CD4-positive, alpha-beta T cell treated with Interleukin-10 for 1 hour (primary cell): ENCODE data around the gene SSBP3.

Experiments used
- DNase-seq: peaks from one replicate; pipeline ENCODE4 v3.0.0-alpha.2; 2020

The SSBP3 gene

DNA sequence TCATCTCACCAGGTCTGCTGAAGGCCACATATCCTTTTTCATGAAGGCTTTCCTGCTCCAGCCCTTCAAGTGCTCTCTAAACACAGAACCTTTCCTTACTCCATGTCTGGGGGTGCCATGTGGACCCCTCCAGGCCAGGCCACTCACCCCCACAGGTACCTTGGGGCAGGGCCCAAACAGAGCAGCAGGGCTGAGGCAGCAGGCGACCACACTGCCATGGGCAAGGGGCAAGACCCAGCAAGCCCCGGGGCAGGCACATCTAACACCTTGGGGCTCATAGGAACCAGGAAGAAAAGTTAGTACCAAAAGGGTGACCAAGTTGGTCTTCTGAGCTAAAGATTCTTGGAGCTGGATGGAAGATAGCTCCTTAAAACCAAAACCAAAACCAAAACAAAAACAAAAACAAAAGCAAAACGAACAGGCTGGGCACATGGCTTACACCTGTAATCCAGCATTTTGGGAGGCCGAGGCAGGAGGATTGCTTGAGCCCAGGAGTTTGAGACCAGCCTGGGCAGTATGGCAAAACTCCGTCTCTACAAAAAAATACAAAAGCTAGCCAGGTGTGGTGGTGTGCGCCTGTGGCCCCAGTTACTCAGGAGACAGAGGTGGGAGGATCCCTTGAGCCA, 142.5 kb downstream of the SSBP3 start:
- DNase-seq = no peak

- DNase-seq = no peak
These were observed 143.9 kb downstream of the SSBP3 start for GRCh38 chr1:54262244-54262643.

- no peak for DNase-seq
These were observed 145.4 kb downstream of the SSBP3 start for GRCh38 chr1:54260810-54261209.

GRCh38 chr1:54259546-54260140, 146.6 kb downstream of the SSBP3 start:
- DNase-seq = no peak

- DNase-seq = no peak
These were observed 148.3 kb downstream of the SSBP3 start for GRCh38 chr1:54257876-54258275.

GRCh38 chr1:54257346-54257620, 148.9 kb downstream of the SSBP3 start:
- DNase-seq = no peak

GRCh38 chr1:54256522-54257345, 149.5 kb downstream of the SSBP3 start:
- no peak for DNase-seq

GRCh38 chr1:54255026-54255702, 151.0 kb downstream of the SSBP3 start:
- DNase-seq = no peak

DNA sequence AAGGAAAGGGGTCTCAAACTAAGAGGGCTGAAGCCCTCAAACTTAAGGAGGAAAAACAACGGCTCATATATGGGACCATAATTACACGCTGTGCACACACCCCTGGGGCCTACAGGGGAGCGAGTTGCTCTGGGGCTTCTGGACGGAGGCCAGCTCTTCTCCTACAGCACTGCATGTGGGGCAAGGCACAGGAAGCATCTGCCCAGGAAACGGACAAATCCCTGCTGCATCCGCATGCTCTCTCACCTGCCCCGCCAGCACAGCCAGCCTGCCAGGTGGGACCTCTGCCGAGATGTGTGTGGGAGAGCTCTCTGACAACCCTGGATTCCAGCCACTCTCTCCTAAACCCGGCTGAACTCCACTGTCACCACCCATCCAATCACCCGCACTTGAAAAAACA, 152.1 kb downstream of the SSBP3 start:
- no peak for DNase-seq

DNA sequence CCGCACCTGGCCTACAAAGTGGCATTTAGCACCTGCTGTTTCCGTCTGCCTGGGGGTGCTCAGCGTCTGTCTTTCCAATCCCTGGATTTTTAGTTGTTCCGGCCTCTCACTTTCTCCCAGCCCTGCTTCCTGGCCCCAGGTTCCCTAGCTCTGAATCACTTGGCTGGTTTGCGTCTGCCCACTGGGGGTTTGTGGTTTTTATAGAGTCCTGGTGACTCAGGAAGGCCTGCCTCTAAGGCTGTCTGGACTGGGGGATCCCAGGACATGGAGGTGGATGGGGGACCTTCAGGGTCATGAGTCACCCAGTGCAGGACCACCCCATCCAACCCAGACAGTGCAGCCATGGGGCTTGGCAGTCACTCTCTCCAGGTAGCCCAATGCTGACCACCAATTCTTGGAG, 152.7 kb downstream of the SSBP3 start:
- DNase-seq = no peak

GRCh38 chr1:54252371-54252936, 153.7 kb downstream of the SSBP3 start:
- DNase-seq = no peak

DNA sequence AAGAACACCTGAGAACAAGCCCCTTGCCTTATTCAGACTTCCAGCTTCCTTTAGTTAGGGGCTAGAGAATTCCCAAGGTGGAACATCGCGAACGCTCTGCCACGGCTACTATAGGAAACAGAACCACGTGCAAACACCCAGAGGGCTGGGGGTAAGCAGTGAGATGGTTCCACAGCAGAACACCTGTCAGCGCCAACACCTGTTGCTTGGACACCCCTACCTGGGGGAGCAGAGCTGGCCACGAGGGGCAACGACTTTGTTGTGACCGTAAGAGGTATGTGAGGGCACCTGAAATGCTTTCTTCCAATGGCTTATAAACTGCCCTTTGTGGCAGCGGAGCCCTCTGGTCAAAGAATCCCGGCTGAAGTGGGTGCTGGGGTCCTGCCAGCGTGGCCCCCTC, 155.5 kb downstream of the SSBP3 start:
- no peak for DNase-seq

DNA sequence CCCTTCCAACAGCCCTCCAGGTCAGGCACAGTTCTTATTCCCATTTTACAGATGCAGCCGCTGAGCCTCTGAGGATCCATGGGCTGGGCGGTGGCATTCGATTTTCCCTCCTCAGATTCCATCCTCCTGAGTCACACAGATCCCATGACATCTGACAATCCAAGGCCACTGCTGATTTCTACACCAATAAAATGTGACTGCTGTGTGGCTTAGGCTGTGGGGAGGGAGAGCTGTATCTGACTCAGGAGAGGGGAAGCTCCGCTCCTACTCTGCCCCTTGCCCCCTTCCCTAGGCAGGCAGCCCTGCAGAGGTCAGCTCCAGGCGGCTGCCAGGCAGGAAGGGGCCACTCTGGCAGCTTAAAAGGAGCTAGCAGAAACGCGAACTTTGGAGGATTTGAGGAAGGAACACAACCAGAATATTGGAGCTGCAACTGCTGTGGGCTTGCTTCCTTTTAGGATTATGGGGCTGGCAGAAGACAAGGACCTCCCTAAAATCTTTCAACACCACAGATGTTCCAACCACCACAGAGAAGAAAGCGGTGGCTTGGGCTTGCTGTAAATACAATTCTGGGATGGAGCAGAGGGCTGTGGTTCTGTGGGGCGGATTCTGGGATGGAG, 156.3 kb downstream of the SSBP3 start:
- no peak for DNase-seq

- no peak for DNase-seq
These were observed 157.2 kb downstream of the SSBP3 start for GRCh38 chr1:54248966-54249365.

DNA sequence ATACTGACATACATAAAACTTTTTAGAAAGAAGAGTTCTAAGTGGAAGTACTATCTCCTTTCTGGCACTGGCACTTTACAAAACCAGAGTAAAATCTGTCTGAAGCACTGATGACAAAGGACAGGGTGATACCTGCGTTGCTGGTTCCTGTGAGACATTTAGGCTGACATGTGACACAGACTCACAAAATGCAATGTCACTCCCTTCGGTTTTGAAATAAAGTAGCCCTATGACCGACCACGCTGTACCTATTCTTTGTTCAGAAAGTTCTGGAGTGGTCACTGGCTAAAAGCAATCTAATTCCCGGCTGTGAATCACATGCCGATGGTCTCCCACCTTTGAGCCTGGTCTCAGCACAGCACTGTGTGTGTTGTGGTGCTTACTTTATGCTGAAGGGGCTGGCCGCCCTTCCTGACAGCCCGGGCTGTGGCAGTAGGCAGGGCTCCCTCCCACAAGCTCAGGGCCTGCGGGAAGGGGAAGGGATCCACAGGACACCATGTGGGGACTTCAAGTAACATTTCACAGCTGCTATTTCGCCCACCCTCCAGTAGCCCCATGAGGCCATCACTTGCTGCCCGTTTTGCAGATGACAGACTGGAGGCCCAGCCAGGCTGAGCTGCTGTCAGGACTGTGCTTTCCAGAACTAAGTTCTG, 158.2 kb downstream of the SSBP3 start:
- no peak for DNase-seq

GRCh38 chr1:54246116-54246721, 160.0 kb downstream of the SSBP3 start:
- DNase-seq = no peak

DNA sequence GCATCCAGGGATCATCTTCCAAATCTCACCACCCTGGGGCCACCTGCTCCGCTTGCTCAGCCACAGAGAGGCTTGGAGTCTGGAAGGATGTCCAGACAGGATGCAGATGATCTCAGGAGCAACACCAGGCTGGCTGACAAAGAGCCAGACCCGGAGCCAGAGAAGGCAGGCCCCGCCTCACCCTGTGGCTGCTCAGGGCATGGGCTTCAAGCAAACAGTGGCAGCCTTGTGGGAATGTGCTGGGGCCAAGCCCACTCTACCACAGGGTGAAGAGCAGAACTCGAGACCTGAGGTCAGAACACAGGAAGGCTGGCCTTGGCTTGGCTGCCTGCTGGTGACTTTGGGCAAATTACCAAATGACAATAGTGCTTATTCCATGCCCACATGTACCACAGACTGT, 160.7 kb downstream of the SSBP3 start:
- no peak for DNase-seq

- no peak for DNase-seq
These were observed 161.5 kb downstream of the SSBP3 start for GRCh38 chr1:54244655-54245054.

- no peak for DNase-seq
These were observed 163.2 kb downstream of the SSBP3 start for GRCh38 chr1:54243022-54243421.

DNA sequence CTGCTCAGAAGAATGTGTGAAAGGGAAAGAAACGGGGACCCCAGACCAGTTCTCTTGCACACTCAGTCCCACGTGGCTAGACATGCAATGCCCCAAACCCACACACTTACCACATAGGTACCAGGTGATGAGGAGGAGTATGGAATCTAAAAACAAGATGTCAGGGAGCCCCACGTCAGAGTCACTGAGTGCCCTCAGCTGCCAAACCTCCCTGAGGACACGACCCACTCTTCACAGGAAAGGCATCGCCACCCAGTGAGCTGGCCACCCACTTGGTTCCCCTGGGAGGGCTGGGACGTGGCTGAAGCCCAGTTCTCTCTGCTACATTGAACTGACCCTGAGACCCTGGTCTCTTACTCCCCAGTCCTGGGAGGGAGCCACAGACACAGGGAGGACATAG, 164.8 kb downstream of the SSBP3 start:
- no peak for DNase-seq

GRCh38 chr1:54240741-54241335, 165.4 kb downstream of the SSBP3 start:
- no peak for DNase-seq

DNA sequence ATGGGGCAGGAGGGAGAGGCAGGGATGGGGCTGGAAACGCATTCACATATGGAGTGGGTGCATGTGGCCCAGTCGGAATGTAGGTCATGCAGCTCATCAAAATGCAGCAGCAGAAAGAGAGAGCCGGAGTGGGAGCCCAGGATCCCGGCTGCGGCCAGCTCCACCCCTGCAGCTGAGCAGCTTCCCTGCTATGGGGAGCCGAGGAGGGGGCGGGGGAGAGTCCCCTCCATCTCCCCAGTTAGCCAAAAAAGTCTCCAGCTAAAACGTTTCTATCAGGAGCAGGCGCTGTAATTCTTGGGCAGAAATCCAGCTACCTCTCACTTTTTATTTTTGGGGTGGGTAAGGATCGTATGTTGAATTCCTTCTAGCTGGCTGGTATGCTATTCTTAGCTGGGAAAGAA, 166.6 kb downstream of the SSBP3 start:
- DNase-seq = no peak
